H1 (cell line): ENCODE results near the gene KPNA6. TPM values are rescaled to one million over a fixed set of nuclear protein-coding genes. Genes with fewer than 3 reads are reported as not detected.

Source experiments
- CTCF ChIA-PET: fragments of 300-600 bp; sonication (Branson Sonifier 250); formaldehyde crosslinking; loops from one replicate; lab custom pipeline; 2021; ENCODE audit not compliant: partially characterized antibody; lab: Charles Lee
- POLR2A ChIA-PET: fragments of 300-600 bp; sonication (Branson Sonifier 250); formaldehyde crosslinking; loops from one replicate; lab custom pipeline; 2021; ENCODE audit warnings: inconsistent platforms; ENCODE audit not compliant: partially characterized antibody; lab: Charles Lee
- DNase-seq, 2 experiments: peaks; one replicate each; pipeline versions ENCODE4 v3.0.0 to v3.0.0-alpha.2; 2010 to 2022; ENCODE audit warnings: low spot score in 2 of 2, low read depth in 1 of 2, mixed read lengths in 1 of 2
- FAIRE-seq: peaks from 2 replicates; lab custom pipeline; 2011; peaks lifted over from hg19 to GRCh38; lab: Jason Lieb, UNC
- H2AFZ ChIP-seq: 2 replicates; pipeline ENCODE4 v1.8.1; 2012; ENCODE audit warnings: low read length, inconsistent platforms
- H2AK5ac ChIP-seq: 2 replicates; pipeline ENCODE4 v1.6.1; 2013; ENCODE audit warnings: low read depth, low read length
- H2BK120ac ChIP-seq: replicated peaks from 2 replicates; pipeline ENCODE3; 2013; ENCODE audit warnings: low read depth, low read length, inconsistent platforms
- H2BK12ac ChIP-seq: 2 replicates; pipeline ENCODE4 v1.6.1; 2013; ENCODE audit warnings: low read depth, low read length
- H2BK15ac ChIP-seq: 2 replicates; pipeline ENCODE4 v1.6.1; 2013; ENCODE audit warnings: low read length
- H2BK20ac ChIP-seq: 2 replicates; pipeline ENCODE4 v1.6.1; 2013; ENCODE audit warnings: low read length
- H2BK5ac ChIP-seq: 2 replicates; pipeline ENCODE4 v1.6.1; 2013; ENCODE audit warnings: low read depth, low read length
- H3K14ac ChIP-seq: 2 replicates; pipeline ENCODE4 v1.6.1; 2013; ENCODE audit warnings: inconsistent platforms; ENCODE audit not compliant: insufficient read length
- H3K18ac ChIP-seq: 2 replicates; pipeline ENCODE4 v1.6.1; 2013; ENCODE audit warnings: low read length; ENCODE audit errors: extremely low read depth
- H3K23ac ChIP-seq: 2 replicates; pipeline ENCODE4 v1.6.1; 2013; ENCODE audit warnings: inconsistent platforms; ENCODE audit not compliant: insufficient read length
- H3K23me2 ChIP-seq: 2 replicates; pipeline ENCODE4 v1.6.1; 2013; ENCODE audit warnings: low read depth, low read length
- H3K27ac ChIP-seq: 2 replicates; pipeline ENCODE4 v1.6.1; 2011; ENCODE audit warnings: low read depth, low read length, inconsistent platforms
- H3K27me3 ChIP-seq, 4 experiments: replicated peaks in 1 of 4; 1 replicate in 1 of 4; 2 replicates in 3 of 4; pipeline versions ENCODE4 v1.6.1 to v1.8.1; 2011 to 2013; ENCODE audit warnings: low read length in 3 of 4, mild to moderate bottlenecking in 3 of 4, inconsistent platforms in 2 of 4, mixed read lengths in 2 of 4, moderate library complexity in 1 of 4; ENCODE audit not compliant: control insufficient read depth in 3 of 4, insufficient read depth in 3 of 4; ENCODE audit errors: extremely low read depth in 1 of 4
- H3K36me3 ChIP-seq, 4 experiments: 2 replicates each; pipeline versions ENCODE4 v1.6.1 to v1.8.1; 2011 to 2013; ENCODE audit warnings: mild to moderate bottlenecking in 4 of 4, low read length in 3 of 4, moderate library complexity in 2 of 4, control low read depth in 1 of 4, inconsistent platforms in 1 of 4; ENCODE audit not compliant: insufficient read depth in 4 of 4, control insufficient read depth in 2 of 4
- H3K4ac ChIP-seq: replicated peaks from 2 replicates; pipeline ENCODE3; 2013; ENCODE audit warnings: low read length, low read depth, mixed read lengths, inconsistent platforms; ENCODE audit not compliant: insufficient read length
- H3K4me1 ChIP-seq, 4 experiments: replicated peaks in 1 of 4; 1 replicate in 1 of 4; 2 replicates in 3 of 4; pipeline versions ENCODE4 v1.6.1 to v1.8.1; 2011 to 2013; ENCODE audit warnings: low read length in 3 of 4, inconsistent platforms in 2 of 4, mixed read lengths in 1 of 4; ENCODE audit not compliant: insufficient read depth in 4 of 4, control insufficient read depth in 3 of 4
- H3K4me2 ChIP-seq, 2 experiments: 2 replicates each; pipeline versions ENCODE4 v1.6.1 to v1.8.1; 2011 to 2013; ENCODE audit warnings: low read depth in 2 of 2, low read length in 2 of 2, control low read depth in 1 of 2, inconsistent platforms in 1 of 2, mild to moderate bottlenecking in 1 of 2; ENCODE audit not compliant: insufficient read depth in 1 of 2
- H3K4me3 ChIP-seq, 4 experiments: fragments of 200-600, 300-600 bp in 1 of 4; sonication (generic), shearing (Covaris generic), sonication (Bioruptor Twin) in 1 of 4; 2 replicates each; pipeline versions ENCODE4 v1.5.1 to v1.8.1; 2011 to 2016; ENCODE audit warnings: low read length in 4 of 4, low read depth in 3 of 4, control low read depth in 2 of 4, inconsistent platforms in 2 of 4, mild to moderate bottlenecking in 2 of 4, mixed read lengths in 1 of 4, moderate library complexity in 1 of 4; ENCODE audit not compliant: insufficient read depth in 2 of 4; ENCODE audit errors: extremely low read depth in 1 of 4
- H3K56ac ChIP-seq: replicated peaks from 2 replicates; pipeline ENCODE3; 2013; ENCODE audit warnings: low read depth, mild to moderate bottlenecking, mixed read lengths, low read length, inconsistent platforms; ENCODE audit not compliant: insufficient read length
- H3K79me1 ChIP-seq: 2 replicates; pipeline ENCODE4 v1.6.1; 2013; ENCODE audit warnings: low read depth, low read length, control low read depth
- H3K79me2 ChIP-seq, 2 experiments: 2 replicates each; pipeline versions ENCODE4 v1.6.1 to v1.8.1; 2012 to 2013; ENCODE audit warnings: low read length in 2 of 2, mild to moderate bottlenecking in 2 of 2, inconsistent platforms in 1 of 2; ENCODE audit not compliant: insufficient read depth in 2 of 2, control insufficient read depth in 1 of 2
- H3K9ac ChIP-seq, 4 experiments: replicated peaks in 1 of 4; 1 replicate in 1 of 4; 2 replicates in 3 of 4; pipeline versions ENCODE4 v1.6.1 to v1.8.1; 2011 to 2013; ENCODE audit warnings: low read depth in 3 of 4, low read length in 3 of 4, control low read depth in 2 of 4, mild to moderate bottlenecking in 2 of 4, moderate library complexity in 2 of 4, inconsistent platforms in 1 of 4; ENCODE audit errors: extremely low read depth in 1 of 4
- H3K9me3 ChIP-seq, 2 experiments: 2 replicates each; pipeline versions ENCODE4 v1.6.1 to v1.8.1; 2012 to 2013; ENCODE audit warnings: mild to moderate bottlenecking in 2 of 2, moderate library complexity in 2 of 2, control low read depth in 1 of 2, inconsistent platforms in 1 of 2, low read depth in 1 of 2, low read length in 1 of 2, mixed read lengths in 1 of 2; ENCODE audit not compliant: insufficient read depth in 2 of 2
- H4K20me1 ChIP-seq, 2 experiments: replicated peaks in 1 of 2; 2 replicates each; pipeline versions ENCODE3 to v1.8.1; 2011 to 2013; ENCODE audit warnings: inconsistent platforms in 2 of 2, low read length in 2 of 2, mild to moderate bottlenecking in 1 of 2; ENCODE audit not compliant: insufficient read depth in 2 of 2, control insufficient read depth in 1 of 2
- H4K5ac ChIP-seq: 2 replicates; pipeline ENCODE4 v1.6.1; 2013; ENCODE audit warnings: low read length, low read depth, mixed read lengths, inconsistent platforms; ENCODE audit not compliant: insufficient read length
- H4K8ac ChIP-seq: 2 replicates; pipeline ENCODE4 v1.8.0; 2013; ENCODE audit warnings: mild to moderate bottlenecking, moderate library complexity, low read length, inconsistent platforms; ENCODE audit not compliant: insufficient read depth; ENCODE audit errors: extremely low read depth
- H4K91ac ChIP-seq: replicated peaks from 2 replicates; pipeline ENCODE3; 2013; ENCODE audit warnings: low read length, mixed read lengths, inconsistent platforms; ENCODE audit not compliant: insufficient read length
- ASH2L ChIP-seq: fragments of 200-600, 300-600 bp; sonication (generic); IDR thresholded peaks from one replicate; pipeline ENCODE4 v1.7.1; 2017; ENCODE audit warnings: low read length
- BRCA1 ChIP-seq: IDR thresholded peaks from 2 replicates; pipeline ENCODE4 v1.6.1; 2012; ENCODE audit warnings: low read depth, low read length, improper control_type of control experiment
- CBX5 ChIP-seq: fragments of 300-800, 300-1000 bp; sonication (generic); IDR thresholded peaks from 2 replicates; pipeline ENCODE4 v1.7.1; 2016; ENCODE audit warnings: antibody characterized with exemption, low read length, low read depth
- EZH2 ChIP-seq: fragments of 200-600 bp; sonication (generic); IDR thresholded peaks from 2 replicates; pipeline ENCODE4 v1.7.1; 2012; ENCODE audit warnings: low read depth, mild to moderate bottlenecking, moderate library complexity, low read length, inconsistent platforms; ENCODE audit not compliant: severe bottlenecking
- SIN3A ChIP-seq, 2 experiments: IDR thresholded peaks in 1 of 2; conservative IDR thresholded peaks in 1 of 2; 2 replicates each; pipeline ENCODE4 v1.6.1; 2011 to 2012; ENCODE audit warnings: low read length in 2 of 2, improper control_type of control experiment in 1 of 2, low read depth in 1 of 2, mild to moderate bottlenecking in 1 of 2
- SIRT6 ChIP-seq: IDR thresholded peaks from one replicate; pipeline ENCODE4 v1.7.1; 2012; ENCODE audit warnings: low read length, inconsistent platforms
- SRF ChIP-seq: IDR thresholded peaks from 2 replicates; pipeline ENCODE4 v1.6.1; 2011; ENCODE audit warnings: mild to moderate bottlenecking, low read depth, low read length, moderate library complexity
- TAF7 ChIP-seq: optimal IDR thresholded peaks from 2 replicates; pipeline ENCODE3; 2011; ENCODE audit warnings: low read depth, mild to moderate bottlenecking, inconsistent platforms, low read length, moderate library complexity, borderline replicate concordance
- WGBS, 2 experiments: shearing (Covaris generic) in 1 of 2; methylation state at CpG; one replicate each; pipeline versions ENCODE4 v1.1.6 to v1.1.7; 2013 to 2015; ENCODE audit warnings: low lambda C conversion rate in 2 of 2, mixed read lengths in 2 of 2, inconsistent platforms in 1 of 2, low coverage in 1 of 2, missing lambda C conversion rate in 1 of 2; ENCODE audit not compliant: insufficient replicate concordance in 2 of 2, insufficient coverage in 1 of 2, insufficient read length in 1 of 2; ENCODE audit errors: extremely low coverage in 1 of 2, missing lambda C conversion rate in 1 of 2; 5-methylcytosine and 5-hydroxymethylcytosine counted together
- polyA plus RNA-seq, 7 experiments: library from polyadenylated mRNA; depleted of rRNA in 3 of 7; stranded (reverse) in 5 of 7; unstranded in 2 of 7; fragments of >200 nt in 5 of 7; fragments of 200-250 nt in 2 of 7; gene quantifications; 1 replicate in 5 of 7; 2 replicates in 1 of 7; 4 replicates in 1 of 7; pipeline versions ENCODE4 v1.2.1 to v1.2.3, GENCODE V29; 2011 to 2013; ENCODE audit warnings: missing spikeins in 2 of 7, mixed read lengths in 2 of 7
- total RNA-seq: library from RNA; stranded (reverse); fragmentation: NEBNext Ultra II Directional; extraction: Animal tissue kit (Norgen Biotek cat#: 25700); gene quantifications from 2 replicates; pipeline ENCODE4 v1.2.1, GENCODE V29; 2021
- TF ChIP-seq, protein P1 (sequence below): IDR thresholded peaks from 2 replicates; pipeline ENCODE4 v1.6.1; 2011; ENCODE audit warnings: low read length, improper control_type of control experiment

The KPNA6 gene
- total and polyA plus RNA-seq, 2 of the 8 experiments (the other 6 are each of a cell fraction or from before 2014, with no cell fraction given) = 24.2 to 120 TPM

DNA sequence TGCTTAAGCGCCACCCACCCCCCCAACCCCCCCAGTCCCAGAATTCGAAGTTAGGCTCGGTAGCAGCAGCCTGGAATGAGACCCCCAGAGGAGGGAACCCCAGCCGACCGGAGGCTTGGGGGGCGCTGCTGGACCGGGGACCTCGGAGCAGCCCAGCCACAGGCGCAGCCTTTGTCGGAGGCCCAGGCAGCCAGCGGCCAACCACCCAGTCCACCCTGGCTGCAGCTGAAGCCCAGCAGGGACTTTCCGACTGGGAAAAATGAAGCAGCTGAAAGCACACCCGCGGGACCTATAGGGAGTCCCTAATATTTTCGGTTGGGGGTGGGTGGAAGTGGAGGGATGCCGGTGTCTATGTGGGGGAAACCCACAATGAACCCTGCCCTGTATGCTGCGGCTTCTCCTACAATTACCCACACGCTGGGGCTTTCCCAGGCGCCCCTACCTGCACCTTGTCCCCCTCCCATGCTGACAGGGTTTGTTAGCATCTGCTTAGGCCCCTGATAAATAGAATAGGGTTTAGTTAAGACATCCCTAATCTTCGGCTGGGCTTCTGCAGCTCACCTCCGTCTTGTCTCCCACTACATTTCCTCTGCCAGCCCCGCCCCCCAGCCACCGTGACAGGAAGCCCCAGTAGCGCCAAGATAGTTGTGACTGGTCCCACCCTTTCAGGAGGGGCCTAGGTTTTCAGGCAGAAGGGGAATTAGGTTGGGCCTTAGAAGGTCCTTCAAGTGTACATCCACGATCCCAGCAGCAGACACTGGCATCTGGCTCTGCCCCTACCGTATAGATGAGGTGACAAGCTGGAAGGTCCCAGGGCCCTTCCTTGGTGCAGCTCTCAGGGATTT is 93.4 kb downstream of the KPNA6 start:
- no peak overlapping the region for H3K9ac ChIP-seq
- H3K56ac ChIP-seq = no peak overlapping the region
- no peaks in the 10 kb centered on the region for H3K9me3 ChIP-seq
- H3K4me2 ChIP-seq = peak overlapping the region; percentile 76 to 92
- H3K4ac ChIP-seq = no peak overlapping the region
- no peak overlapping the region for H3K23ac ChIP-seq
- H3K27ac ChIP-seq = no peak overlapping the region
- H3K23me2 ChIP-seq = peaks cover 17% of the 10 kb centered on the region; the same call in 1 of the 2 replicates
- no peak overlapping the region for H2BK15ac ChIP-seq
- no peak overlapping the region for H2BK120ac ChIP-seq
- no peaks in the 10 kb centered on the region for H3K79me2 ChIP-seq
- no peak overlapping the region for H4K5ac ChIP-seq
- WGBS, 2 experiments = 11% methylated on average over 23 of the region's 26 CpGs; no CpG with 5 or more reads in 1 of the 2 experiments
- H3K4me3 ChIP-seq = peak overlapping the region; percentile 47 to 67 (median 62)
- H4K91ac ChIP-seq = peak overlapping the region; percentile 18
- H3K14ac ChIP-seq = no peak overlapping the region
- no peak overlapping the region for H2BK5ac ChIP-seq
- no peak overlapping the region; the same call in 1 of the 2 replicates for H3K18ac ChIP-seq
- peaks cover 3 to 5% of the 10 kb centered on the region in 2 experiments for H4K20me1 ChIP-seq
- no peak for FAIRE-seq
- no peak overlapping the region for H2AK5ac ChIP-seq
- H2AFZ ChIP-seq = no peak overlapping the region
- no peak overlapping the region for H2BK12ac ChIP-seq
- no peak overlapping the region for H2BK20ac ChIP-seq
- H4K8ac ChIP-seq = no peak overlapping the region
- POLR2A ChIA-PET = interaction anchor here (0.6 to 21.3 kb wide), 14 partner anchors 8 to 187 kb away, joined by 3 to 332 read pairs (median 8); partner anchors contain the start of genes DCDC2B, EIF3I, HDAC1 and IQCC
- 0 out of 2 replicates have a peak, but pooled peaks cover 3% of the 10 kb centered on the region for H3K79me1 ChIP-seq
- H3K36me3 ChIP-seq = peaks cover 3 to 15% (median 7%) of the 10 kb centered on the region in 4 experiments; a peak in 5 of 8 replicates
- DNase-seq = peak in 1 of 2 experiments; percentile 72
- peaks cover 0 to 4% (median 2%) of the 10 kb centered on the region in 4 experiments; a peak in 3 of 7 replicates for H3K27me3 ChIP-seq
- H3K4me1 ChIP-seq = peaks cover 13 to 36% (median 20%) of the 10 kb centered on the region in 4 experiments
- CTCF ChIA-PET = interaction anchor here (0.7 to 4.2 kb wide), 9 partner anchors 10 to 154 kb away, joined by 3 to 25 read pairs (median 4); no protein-coding TSS in a partner anchor
- no peak for TF ChIP-seq TAF7
- TF ChIP-seq SIN3A (conservative IDR thresholded peaks at IDR 0.05 in 1 of 2, IDR thresholded peaks at IDR 0.05 in 1 of 2; ENCODE audit: low read depth in 1 of 2, low read length in 2 of 2) = no peak
- TF ChIP-seq BRCA1 = no peak
- TF ChIP-seq SRF = no peak
- TF ChIP-seq SIRT6 = no peak
- TF ChIP-seq, protein P1, sequence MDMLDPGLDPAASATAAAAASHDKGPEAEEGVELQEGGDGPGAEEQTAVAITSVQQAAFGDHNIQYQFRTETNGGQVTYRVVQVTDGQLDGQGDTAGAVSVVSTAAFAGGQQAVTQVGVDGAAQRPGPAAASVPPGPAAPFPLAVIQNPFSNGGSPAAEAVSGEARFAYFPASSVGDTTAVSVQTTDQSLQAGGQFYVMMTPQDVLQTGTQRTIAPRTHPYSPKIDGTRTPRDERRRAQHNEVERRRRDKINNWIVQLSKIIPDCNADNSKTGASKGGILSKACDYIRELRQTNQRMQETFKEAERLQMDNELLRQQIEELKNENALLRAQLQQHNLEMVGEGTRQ = no peak
- TF ChIP-seq ASH2L = peak; percentile 9
- TF ChIP-seq EZH2 = no peak
- no peak for TF ChIP-seq CBX5
